Activated CD4-positive, alpha-beta T cell treated with anti-CD3 and anti-CD28 coated beads for 1 hour (primary cell): ENCODE data around the gene SLC7A7.
"Not testable (repeated sequence)": the region's sequence is repeated elsewhere in the genome, so short reads cannot be mapped to it uniquely, and the experiment has no call there.

Experiments used
- DNase-seq: peaks from one replicate; pipeline ENCODE4 v3.0.0-alpha.2; 2020

SLC7A7 gene

DNA sequence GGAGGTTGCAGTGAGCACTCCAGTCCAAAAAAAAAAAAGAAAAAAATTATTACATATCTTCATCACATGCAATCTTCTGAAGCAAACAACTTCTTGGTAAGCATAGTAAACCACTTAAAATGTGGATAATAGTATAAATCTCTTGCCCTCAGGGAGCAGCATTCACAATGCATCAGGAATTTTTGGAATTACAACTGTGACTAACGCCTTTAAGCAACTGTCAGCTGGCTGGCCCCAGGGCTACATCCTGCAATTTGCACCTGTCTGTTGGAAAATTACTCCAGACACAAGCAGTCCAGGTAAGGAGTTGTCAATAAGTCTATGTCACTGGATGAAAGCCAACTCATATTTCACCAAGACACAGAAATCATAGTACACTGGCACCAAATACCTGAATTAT is 5.5 kb upstream of the SLC7A7 start:
- DNase-seq, result no peak

DNA sequence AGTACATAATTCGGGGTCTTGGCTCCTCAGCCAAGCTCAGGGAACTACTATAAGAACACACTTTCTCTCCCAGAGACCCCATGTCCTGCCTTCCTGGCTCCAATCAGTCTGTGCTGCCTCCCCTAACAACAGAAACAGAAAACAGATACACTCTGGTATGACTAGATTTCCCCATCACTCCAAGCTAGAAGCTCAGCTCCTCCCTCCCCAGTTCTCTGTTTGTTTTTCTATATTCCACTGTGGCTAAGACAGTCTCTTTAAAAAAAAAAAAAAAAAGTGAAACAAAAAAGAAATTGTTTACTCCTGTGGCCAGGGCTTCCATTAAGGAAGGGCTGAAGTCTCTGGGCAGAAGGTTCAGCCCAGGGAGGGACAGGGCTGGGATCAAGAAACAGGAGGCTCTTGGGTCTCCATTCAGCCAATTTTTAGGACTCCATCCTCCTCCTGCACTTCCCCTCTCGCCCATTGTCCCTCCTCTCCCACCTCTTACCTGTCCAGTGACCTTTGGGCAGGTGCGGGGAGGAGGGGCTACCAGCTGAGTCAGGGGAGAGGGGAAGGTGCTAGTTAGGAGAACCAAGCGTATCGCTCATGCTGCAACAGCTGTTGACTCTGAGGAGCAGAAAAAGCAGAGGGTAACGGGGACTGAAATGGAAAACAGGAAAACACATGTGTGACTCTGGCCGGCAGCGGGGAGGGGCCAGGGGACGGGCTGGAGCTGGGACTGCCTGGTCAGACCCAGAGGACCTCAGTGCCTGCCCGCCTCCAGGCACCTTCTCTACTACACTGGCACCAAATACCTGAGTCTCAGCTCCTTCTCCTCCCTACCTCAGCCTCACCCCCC is 4.1 kb upstream of the SLC7A7 start:
- no peak for DNase-seq

DNA sequence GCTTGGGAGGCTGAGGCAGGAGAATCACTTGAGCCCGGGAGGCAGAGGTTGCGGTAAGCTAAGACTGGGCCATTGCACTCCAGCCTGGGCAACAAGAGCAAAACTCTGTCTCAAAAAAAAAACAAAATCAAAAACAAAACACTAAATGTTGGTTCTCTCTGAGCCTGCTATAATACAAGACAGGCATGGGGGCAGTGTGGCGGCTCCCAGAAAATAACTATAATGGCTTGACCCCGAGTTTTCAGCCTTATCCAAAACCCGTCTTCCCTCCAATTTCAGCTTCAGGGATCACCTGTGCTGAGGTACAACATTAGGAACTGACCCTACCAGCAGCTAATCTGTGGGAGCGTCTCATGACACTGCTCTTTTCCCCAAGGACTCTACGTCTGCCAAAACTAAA is 862 bp downstream of the SLC7A7 start:
- no peak for DNase-seq

DNA sequence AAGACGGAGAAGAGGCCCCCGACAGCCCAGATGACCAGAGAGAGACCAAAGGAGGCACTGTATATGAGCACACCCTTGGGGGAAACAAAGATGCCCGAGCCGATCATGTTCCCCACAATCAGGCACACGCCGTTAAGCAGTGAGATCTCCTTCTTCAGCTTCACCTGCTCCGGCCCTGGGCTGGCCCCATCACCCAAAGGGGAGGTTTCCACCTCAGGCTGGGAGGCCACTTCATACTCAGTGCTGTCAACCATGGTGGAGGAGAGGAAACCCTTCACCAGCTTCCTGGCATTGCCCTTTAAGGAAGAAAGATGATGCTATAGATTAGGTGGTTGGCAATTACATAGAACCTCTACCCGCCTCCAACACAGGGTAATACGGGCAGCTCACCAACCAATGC is 2.1 kb downstream of the SLC7A7 start:
- no peak for DNase-seq

DNA sequence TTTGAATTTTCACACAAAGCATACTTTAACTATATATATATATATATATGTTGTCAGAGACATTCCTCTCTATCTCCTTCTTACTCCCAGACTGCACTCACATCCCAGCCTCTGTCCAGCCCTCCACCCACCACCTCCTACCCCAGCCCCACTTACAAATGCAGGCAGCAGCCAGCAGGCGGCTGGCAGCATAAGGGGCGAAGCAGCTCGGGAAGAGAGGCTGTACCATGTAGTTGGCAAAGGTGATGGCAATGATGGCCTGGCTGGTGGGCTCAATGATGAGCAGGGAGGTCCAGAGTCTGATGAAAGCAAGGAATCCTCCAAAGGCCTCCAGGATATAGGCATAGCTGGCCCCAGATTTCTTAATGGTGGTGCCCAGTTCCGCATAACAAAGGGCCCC is 2.5 kb downstream of the SLC7A7 start:
- DNase-seq, result no peak

DNA sequence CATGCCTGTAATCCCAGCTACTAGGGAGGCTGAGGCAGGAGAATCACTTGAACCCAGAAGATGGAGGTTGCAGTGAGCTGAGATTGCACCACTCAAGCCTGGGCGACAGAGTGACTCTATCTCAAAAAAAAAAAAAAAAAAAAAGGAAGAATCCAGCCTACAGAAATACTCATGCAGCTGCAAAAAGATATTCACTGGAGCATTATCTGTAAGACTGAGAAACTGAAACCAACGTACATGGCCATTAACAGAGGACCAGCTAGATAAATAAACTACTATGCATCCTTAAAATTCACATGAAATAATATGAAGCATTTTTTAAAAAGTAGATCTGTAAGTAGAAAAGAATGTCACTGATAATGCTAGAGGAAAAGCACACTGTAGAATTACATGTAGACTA is 3.5 kb downstream of the SLC7A7 start:
- DNase-seq, result no peak

DNA sequence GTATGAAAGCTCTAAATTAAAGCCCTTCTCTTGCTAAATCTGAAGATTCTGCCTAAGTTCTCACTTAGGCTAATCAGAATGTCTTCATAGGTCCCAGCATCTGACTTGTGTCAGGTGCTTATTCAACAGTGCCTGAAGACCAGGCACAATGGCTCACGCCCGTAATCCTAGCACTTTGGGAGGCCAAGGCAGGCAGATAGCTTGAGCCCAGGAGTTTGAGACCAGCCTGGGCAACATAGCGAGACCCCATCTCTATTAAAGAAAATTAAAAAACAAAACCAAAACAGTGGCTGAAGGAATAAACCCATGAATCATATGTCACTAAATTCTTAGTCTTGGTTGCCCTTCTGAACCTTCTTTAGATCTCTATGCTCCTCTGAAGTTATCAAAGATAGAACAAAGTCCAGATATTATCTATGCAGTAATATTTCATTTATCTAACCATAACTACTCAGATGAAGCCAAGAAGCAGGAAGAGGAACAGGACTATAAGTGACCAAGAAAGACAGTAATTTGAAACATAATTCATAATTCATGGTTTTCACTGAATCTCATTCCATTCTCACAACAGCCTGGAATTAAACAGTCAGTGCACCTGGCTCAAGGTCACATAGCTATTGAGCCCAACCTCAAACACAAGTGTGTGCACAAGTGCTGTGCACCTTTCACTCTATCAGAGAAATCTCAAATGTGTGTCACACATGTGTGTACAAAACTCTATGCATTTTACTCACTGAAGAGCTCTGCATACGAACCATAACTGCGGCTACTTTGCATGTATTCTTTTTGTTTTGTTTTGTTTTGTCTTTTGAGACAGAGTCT is 6.6 kb downstream of the SLC7A7 start:
- DNase-seq, result no peak

DNA sequence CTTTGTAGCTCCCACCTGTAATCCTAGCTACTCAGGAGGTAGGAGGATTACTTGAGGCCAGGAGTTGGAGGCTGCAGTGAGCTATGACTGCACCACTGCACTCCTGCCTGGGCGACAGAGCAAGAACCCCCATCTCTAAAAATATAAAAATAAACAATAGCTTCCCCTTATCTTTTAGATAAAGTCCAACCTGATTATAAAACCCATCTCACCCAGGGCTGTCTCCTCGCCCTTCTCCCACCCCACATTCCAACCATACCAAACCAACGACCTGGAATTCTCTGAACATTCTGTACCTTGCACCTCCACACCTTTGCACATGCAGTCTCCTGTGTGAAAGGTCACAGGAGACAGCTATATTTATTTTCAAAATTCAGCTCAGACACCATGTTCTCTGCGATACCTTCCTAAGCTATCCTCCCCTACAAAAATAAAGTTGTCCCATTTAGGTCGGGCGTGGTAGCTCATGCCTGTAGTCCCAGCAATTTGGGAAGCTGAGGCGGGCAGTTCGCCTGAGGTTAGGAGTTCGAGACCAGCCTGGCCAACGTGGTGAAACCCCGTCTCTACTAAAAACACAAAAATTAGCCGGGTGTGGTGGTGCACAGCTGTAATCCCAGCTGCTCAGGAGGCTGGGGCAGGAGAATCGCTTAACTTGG is 7.7 kb downstream of the SLC7A7 start:
- DNase-seq, result no peak

DNA sequence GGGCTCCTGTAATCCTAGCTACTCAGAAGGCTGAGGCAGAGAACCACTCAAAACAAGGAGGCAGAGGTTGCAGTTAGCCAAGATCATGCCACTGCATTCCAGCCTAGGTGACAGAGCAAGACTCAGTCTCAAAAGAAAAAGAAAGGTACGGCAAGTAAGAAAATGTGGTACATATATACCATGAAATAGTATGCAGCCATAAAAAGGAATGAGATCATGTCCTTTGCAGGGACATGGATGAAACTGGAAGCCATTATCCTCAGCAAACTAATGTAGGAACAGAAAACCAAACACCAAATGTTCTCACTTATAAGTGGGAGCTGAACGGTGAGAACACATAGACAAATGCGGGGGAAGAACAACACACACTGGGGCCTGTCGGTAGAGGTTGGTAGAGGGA is 10.0 kb downstream of the SLC7A7 start:
- DNase-seq, result not testable (repeated sequence)

DNA sequence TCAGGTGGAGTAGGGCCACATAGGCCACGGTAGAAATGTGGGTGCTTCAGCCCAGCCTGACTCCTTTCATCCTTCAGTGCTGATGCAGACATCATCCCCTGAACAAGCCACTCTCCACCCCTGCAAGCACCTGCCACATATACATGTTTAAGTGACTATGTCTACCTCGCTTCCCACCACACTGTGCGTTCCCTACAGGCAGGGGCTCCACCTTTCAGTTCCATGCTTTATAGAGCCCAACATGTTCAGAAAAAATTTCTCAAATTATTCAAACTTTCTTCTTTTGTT is 11.6 kb downstream of the SLC7A7 start:
- no peak for DNase-seq

DNA sequence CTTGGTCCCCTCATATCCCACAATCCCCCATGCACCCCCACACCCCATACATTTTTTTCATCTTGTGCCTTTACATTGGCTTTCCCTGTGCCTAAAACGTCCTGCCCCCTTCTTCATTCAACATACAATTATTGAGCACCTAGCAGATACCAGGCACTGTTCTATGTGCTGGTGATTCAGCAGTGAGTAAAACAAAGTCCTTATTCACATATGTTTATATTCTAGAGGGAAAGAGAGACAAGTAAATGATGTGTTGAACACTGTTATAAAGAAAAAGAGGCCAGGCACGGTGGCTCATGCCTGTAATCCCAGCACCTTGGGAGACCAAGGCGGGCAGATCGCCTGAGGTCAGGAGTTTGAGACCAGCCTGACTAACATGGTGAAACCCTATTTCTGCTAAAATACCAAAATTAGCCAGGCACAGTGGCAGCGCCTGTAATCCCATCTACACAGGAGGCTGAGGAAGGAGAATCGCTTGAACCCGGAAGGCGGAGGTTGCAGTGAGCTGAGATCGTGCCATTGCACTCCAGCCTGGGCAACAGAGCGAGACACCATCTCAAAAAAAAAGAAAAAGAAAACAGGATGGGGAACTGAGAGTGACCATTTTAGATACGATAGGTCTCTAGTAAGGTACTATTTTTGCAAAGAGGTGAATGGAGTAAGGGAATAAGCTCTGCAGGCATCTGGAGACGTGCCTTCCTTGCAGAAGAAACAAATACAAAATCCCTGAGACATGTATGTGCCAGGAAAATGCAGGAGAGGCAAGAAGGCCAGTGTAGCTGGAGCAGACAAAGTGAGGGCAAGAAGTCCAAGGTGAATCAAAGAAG is 12.2 kb downstream of the SLC7A7 start:
- DNase-seq, result no peak

DNA sequence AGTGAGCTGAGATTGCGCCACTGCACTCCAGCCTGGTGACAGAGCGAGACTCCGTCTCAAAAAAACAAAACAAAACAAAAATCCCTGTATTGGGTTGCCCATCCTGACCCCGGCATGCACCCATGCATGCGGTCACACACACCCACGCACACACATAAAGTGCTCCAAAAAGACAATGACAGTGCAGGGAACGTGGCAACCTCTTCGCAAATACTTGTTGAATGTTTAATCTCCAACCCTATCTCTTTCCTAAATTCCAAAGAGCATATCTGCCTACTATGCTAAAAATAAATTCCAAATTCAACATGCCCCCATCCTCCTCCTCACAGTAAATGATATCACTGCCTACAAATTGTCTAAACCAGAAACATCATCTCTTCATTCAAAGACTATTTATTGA is 13.5 kb downstream of the SLC7A7 start:
- no peak for DNase-seq

DNA sequence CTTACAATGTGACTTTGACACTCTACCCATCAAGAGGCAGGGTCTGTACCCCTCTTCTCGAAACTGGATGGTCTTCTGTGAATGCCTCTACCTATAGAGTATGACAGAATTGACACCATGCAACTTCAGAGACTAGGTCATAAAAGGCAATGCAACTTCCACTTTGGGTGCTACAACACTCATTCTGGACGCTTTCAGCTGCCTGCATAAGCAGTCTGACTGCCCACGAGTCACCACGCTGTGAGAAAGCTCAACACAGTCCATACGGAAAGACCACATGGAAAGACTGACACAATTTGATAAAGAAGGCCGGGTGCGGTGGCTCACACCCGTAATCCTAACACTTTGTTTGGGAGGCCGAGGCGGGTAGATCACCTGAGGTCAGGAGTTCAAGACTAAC is 14.9 kb downstream of the SLC7A7 start:
- no peak for DNase-seq

DNA sequence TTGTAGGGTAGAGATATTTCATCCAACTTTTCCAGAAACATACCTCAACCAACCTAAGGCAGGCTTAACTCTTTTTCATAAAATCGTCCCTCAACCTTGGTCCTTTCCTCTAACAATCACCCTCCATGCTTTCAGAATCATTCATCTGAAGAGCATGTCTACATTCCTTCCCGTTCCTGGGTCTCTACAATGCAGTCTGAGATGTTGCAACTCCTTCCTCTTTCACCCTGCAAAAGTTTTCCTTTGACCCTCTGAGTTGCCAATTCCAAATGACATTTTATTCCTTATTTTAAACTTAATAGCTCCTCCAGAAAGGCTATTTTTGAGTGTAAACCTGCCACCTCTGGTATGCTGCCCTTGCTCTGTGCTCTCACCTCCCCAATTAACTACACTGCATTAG is 16.7 kb downstream of the SLC7A7 start:
- no peak for DNase-seq

DNA sequence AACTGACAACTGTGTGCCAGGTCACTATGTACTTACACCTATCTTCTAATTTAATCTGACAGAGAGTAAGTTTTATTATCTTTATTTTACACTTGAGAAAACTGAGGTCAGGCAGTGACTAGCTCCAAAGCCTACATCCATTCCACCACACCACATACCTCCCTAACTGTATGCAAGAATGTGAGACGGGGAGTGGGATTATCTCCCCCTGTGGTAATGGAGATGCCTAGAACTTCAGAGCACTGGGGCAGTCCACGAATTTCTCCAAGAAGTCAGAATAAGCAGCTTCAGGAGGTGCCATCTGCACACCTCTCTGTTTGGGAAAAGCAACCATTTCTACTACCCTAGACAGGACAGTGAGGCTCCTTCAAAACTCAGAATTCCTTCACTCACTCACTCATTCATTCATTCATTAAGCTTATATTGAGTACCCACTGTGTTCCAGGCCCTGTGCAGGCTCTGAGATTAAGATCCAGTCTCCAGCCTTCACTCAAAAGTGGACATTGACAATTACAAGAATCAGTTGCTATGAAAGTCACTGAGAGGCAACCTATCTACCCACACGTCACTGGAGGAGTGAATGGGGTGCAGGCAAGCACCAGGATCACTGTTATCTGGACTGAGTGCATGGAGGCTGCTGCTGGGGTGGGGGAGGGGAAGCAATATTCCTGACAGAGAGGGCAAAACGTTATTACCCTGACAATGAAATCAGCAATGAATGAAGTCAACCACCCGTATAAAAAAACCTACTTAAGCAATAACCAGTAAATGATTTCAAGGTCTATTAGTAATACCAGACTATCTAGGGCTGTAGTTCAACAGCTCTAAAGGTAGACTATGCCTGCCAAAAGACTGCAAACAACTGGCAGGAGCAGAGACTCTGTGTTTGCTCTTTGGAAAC is 18.0 kb downstream of the SLC7A7 start:
- no peak for DNase-seq

DNA sequence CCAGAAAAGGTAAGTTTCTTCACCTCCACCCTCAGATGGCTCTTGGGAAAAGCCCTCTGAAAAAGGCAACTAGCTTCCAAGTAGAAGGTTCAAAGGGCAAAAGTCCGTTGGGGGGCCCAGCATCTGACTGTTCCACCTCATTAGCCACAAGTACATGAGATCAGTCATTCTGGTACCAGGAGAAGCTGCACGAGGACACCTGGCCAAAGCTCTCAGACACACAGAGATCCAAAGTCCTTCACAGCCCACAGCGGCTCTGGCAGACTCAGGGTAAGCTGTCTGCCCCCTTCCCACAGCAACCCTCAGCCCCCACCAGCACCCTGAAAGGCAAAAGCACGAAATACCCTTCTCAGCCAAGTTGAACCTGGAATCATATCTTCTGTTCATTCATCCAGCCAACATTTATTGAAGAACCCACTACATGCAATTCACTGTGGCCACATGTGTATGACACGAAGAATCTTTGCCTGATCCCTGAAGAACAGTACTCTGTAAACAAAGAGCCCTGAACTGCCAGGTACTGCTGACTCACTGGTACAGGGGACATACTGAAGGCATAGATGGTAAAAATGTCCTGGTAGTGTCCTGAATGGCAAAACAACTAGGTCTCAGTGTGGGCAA is 19.0 kb downstream of the SLC7A7 start:
- DNase-seq, result no peak

DNA sequence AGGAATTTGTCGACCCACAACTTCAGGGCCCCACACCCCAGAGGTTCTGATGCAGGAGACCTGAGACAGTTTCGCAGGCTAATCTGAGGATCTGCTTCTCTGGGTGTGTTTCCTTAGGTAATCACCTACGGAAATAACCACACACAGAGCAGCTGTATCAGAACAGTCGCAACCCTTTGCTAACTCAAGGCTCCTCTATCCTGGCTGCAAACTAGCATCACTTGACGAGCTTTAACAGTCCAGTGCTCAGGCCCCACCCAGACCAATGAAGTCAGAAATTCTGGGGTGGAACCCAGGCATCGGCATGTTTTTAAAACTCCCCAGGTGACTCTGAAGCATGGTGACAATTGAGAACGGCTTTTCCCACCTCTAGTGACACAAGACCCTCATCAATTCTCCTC is 20.7 kb downstream of the SLC7A7 start:
- no peak for DNase-seq

DNA sequence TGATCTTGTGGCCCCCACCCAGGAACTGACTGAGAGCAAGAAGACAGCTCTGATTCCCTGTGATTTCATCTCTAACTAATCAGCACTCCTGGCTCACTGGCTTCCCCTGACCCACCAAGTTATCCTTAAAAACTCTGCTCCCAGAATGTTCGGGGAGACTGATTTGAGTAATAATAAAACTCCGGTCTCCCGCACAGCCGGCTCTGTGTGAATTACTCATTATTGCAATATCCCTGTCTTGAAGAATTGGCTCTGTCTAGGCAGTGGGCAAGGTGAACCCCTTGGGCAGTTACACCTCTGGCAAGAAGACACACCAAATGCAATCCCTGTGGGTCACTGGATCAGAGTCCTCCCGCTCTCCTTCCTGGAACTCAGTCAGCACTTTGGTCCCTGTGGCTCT is 21.3 kb downstream of the SLC7A7 start:
- no peak for DNase-seq

DNA sequence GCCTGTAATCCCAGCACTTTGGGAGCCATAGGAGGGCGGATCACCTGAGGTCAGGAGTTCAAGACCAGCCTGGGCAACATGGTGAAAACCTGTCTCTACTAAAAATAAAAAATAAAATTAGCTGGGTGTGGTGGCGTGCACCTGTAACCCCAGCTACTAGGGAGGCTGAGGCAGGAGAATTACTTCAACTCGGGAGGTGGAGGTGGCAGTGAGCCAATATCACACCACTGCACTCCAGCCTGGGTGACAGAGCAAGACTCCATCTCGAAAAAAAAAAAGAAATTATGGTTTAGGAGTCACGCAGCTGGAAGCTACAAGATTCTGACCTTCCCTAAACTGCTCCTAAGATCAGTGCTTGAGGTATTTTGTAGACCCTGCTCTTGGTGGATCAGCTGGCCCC is 21.7 kb downstream of the SLC7A7 start:
- not testable (repeated sequence) for DNase-seq

DNA sequence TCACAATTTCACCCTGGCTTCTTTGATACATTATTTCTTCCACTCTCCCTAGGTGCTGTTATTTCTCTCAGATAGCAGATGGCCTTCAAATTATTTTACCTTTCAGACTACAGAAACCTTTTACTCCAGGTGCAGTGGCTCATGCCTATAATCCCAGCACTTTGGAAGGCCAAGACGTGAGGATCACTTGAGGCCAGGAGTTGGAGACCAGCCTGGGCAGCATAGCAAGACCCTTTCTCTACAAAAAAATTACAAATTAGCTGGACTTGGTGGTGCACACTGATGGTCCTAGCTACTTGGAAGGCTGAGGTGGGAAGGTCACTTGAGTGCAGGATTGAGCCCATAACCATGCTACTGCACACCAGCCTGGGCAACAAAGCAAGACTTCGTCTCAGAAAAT is 23.1 kb downstream of the SLC7A7 start:
- DNase-seq, result no peak

DNA sequence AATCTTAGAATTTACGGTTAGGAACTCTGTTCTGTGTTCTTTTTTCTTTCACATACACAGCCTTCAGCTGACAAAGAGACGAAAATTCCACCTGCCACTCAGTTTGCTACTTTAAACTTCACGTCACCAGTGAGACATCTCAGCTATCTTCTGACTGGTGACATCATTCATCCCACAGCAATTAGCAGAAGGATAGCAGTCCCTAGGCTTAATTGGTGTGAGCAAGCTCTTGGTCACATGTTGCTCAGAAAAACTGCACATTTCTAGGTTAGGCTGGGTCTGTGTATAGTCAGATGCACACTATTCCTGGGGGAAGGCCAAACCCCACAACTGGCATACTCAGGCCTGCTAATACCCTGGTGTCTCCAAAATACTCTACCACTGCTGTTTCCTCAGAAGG is 23.9 kb downstream of the SLC7A7 start:
- DNase-seq, result no peak

DNA sequence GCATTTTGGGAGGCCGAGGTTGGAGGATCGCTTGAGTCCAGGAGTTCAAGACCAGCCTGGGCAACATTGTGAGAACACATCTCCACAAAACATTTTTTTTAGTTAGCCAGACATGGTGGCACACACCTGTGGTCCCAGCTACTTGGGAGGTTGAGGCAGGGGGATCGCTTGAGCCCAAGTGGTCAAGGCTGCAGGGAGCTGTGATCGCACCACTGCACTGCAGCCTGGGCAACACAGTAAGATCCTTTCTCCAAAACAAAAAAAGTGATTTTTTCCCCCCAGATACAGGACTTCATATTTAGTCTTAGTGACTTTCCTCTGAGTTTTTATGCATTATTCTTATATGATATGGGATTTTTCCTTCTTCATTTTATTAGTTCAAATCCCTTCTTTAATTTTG is 28.6 kb downstream of the SLC7A7 start:
- no peak for DNase-seq
